ENCODE data around the gene BFSP2.

BFSP2 gene, protein sequence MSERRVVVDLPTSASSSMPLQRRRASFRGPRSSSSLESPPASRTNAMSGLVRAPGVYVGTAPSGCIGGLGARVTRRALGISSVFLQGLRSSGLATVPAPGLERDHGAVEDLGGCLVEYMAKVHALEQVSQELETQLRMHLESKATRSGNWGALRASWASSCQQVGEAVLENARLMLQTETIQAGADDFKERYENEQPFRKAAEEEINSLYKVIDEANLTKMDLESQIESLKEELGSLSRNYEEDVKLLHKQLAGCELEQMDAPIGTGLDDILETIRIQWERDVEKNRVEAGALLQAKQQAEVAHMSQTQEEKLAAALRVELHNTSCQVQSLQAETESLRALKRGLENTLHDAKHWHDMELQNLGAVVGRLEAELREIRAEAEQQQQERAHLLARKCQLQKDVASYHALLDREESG
- total RNA-seq = 0.04 to 0.12 reads per million in 2 experiments

DNA sequence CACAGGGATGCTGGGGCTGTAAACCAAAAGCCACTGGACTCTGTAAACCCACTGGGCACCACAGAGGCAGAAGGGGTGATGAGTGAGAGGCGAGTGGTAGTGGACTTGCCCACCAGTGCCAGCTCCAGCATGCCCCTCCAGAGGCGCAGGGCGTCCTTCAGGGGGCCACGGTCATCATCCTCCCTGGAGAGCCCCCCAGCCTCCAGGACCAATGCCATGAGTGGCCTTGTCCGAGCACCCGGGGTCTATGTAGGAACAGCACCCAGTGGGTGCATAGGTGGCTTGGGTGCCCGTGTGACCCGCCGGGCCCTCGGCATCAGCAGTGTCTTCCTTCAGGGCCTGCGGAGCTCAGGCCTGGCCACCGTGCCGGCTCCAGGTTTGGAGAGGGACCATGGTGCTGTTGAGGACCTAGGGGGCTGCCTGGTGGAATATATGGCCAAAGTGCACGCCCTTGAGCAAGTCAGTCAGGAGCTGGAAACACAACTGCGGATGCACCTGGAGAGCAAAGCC is at the start of gene BFSP2:
TSS of gene BFSP2 (plus strand) at position 51 of the 510 bp plus-strand sequence. CDS start at position 79, 28 bp downstream.
- no peak for DNase-seq (ENCODE audit: low read depth)

DNA sequence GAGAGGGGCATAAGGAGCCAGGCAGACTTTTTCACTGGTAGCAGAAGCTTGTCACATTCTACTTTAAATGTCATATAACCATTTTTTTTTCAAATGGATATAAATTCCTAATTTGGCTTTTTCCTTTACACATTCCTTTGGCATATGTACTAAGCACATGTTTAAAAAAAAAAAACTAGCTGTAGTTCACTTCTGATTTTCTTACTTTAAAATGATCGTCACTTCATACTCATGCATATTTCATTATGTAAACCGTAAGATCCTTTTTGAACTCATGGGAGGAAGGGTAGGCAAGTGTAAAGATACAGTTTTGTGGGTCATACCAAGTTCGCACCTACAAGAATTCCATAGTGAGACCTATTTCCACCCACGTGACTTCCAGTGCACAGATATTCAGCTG is 45.1 kb upstream of the BFSP2 start:
- DNase-seq (ENCODE audit: low read depth) = no peak

DNA sequence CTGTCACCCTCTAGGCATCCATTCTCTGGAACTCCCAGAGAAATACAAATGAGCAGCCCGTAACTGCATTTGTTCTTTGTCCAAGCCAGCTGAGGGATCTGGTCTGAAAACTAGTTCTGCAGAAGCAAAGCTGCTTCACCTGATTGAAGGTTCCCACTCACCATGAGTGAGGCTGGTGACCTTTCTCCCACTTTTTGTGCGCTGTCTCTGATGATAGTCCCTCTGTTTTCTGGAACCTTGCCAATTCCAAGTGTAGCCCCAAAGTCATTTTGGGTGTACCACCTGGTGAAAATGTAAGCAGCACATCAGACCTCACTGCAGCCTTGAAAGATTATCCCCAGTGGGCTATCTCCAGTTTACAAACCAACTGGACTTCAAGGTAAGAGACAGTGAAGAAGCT is 39.4 kb upstream of the BFSP2 start:
- no peak for DNase-seq (ENCODE audit: low read depth)

DNA sequence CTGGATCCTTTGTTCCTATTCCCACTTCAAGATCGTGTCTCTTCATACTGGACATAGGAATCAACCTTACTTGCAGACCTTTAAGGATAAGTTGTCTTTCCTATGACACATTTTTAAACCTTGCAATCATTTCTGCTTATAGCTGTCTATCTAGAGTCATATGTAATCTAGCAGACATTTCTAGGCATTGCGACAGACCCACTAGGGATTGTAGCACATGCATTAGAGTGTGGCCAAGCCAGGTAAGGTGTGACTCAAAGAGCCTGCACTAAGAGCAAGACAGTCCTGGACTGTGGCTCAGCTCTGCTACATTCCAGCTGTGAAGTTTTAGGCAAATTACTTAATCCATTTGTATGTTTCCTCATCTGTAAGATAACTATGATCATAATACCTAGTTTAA is 38.8 kb upstream of the BFSP2 start:
- DNase-seq (ENCODE audit: low read depth) = no peak

DNA sequence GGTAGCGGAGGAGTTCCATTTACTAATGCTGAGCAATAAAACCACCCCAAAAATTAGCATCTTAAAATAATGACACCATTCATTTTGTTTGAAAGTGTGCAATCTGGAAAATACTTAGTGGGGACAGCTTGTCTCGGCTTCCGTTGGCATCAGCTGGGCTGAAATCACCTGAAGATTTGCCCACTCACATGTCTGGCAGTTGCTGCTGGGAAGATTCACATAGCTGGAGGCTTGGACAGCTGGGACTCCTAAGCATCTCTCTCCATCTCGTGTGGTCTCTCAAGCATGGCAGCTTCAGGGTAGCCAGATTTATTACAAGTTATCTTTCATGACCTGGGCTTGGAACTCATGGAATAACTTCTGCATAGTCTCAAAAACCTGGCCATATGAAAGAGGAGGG is 38.4 kb upstream of the BFSP2 start:
- no peak for DNase-seq (ENCODE audit: low read depth)

DNA sequence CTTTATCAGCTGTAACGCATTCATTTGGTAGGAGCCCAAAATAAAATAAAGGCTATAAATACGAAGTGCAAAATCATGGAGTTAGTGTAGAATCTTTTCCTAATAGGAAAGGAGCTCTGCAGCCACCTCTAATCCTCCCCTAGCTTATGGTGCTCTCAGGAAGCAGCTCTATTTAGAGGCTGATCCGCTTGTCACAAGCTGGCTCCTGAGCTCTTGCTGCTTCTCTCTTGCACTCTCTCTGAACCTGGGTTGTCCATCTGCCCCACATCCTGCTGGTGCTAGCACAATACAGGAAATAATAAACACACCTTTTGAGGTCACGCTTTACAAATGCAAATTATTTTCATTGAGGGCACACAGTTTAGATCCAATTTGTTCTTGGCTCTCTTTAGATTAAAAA is 37.3 kb upstream of the BFSP2 start:
- no peak for DNase-seq (ENCODE audit: low read depth)

DNA sequence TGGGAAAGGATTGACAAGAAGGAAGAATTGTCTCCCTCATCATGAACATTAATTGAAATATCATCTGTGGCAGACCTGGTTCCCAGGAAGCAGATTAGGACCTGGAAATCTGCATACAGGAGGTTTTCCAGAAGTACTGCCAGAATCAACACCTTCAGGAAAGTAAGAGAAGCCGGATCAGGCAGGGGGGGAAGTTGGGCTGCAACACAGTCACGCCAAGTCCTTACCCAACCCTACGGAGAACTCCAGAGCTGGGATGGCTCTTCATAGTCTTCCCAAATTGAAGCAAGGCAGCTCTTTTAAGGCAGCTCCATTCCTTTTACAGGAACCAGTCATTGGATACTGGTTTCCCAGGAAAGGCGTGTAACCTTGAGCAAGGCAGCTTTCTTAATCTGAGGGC is 35.2 kb upstream of the BFSP2 start:
- no peak for DNase-seq (ENCODE audit: low read depth)

DNA sequence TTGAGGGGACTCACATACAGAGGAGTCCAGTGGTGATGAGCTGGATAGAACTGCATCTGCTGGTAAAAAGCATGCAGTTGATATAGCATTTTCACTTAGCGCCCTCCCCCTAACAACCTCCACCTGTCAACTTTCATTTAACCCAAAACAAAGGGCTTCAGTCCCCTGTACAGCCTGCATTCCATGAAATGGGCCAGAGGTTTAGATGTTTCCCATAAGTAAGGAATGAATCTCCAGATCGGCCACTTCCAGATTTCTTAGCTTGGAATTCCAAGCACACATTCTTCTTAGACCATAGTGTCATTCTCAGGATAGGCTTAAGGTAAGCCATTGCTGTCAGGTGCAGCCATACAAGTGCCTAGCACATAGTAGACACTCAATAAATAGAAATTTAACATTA is 32.9 kb upstream of the BFSP2 start:
- no peak for DNase-seq (ENCODE audit: low read depth)

DNA sequence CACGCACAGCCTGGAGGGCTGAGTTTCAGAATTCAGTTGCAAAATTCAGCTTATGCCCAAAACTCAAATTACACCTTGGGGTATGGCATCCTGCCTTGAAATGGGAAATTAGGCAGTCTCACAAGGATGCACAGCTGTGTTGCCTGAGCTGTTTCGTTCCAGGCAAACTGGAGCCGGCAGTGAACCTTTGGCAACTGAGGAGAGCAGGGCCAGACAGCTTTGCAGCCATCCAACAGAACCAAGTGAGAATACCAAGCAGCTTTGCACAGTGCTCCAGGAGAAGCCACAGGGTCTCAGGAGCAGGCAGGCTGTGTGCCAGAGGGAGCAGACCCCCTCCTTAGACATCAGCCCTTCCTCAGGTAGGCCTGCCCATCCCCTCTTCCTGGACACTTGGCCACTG is 32.5 kb upstream of the BFSP2 start:
- no peak for DNase-seq (ENCODE audit: low read depth)

DNA sequence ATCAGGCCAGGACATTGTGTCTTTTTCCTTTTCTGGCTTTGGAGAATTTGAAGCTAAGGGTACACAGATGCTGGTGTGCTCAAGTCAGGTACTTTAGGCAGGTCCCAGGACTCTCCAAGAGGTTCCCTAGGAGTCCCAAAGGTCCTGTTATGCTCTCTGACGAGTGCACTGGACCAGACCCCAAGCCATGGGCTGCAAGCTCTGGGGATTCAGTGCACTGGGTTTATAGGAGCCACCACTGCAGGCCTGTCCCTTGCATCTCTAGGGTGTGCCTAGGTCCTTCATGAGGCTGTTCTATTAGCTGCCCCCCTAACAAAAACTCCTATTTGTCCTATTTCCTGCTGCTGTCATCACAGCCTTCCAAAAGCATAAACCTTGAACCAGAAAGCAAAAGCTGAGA is 31.9 kb upstream of the BFSP2 start:
- no peak for DNase-seq (ENCODE audit: low read depth)

DNA sequence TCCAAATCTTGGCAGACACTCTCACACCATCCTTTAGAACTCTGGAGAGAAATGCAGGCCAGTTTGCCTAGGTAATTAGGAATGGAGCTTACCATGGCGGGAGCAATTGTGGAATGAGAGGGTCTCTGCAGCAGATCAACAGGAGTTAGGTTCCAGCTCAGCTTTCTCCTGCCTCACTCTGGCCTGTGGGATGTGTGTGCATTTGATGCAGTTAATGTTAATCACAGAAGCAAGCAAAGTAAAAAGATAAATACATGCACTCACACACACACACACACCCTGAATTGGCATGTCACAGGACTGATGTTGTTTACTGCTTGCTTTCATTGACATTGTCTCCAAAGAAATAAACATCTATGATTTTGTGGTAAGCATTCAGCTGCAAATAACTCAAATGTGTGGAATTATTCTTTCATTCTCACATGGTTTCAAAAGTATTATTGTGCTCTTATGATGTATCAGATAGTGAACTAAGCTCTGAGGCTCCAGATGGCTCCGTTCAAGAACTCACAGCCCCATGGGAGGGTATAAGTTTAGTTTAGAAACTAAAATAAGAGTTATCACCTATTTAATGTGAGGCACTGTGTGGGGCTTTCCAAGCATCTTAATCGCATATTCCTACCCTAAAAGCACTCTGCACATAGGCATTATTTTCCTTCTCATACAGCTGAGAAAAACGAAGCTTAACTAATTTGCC is 31.3 kb upstream of the BFSP2 start:
- no peak for DNase-seq (ENCODE audit: low read depth)

DNA sequence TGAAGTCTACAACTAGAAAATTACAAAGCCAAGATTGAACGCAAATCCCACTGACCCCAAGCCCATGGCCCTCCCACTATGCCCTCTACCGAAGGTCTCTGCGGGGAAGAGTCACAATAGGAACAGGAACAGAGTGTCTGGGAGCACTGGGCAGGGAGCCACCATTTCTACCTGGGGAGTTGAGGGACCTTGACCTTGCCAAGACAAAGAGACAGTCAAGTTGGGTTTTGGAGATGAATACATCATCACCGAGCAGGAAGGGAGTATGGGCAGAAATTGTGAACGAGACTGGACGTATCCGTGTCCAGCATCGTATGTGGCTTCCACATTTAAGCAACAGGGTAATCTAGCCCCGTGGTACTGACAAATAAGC is 30.8 kb upstream of the BFSP2 start:
- DNase-seq (ENCODE audit: low read depth) = no peak

DNA sequence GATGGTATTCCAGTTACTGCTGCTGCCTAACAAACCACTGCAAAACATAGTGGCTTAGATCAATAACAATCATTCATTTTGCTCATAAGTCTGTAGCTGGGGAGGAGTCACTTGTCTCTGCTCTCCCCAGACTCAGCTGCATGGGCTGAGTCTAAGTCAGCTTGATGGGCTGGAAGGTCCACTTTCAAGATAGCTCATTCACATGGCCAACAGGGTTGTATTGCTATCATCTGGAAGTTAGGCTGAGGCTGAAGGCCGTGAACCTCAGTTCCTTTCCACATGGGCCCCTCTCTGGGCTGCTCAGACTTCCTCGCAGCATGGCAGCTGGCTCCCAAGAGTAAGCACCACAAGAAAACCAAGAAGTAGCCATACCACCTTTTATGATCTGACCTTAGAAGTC is 28.7 kb upstream of the BFSP2 start:
- no peak for DNase-seq (ENCODE audit: low read depth)

DNA sequence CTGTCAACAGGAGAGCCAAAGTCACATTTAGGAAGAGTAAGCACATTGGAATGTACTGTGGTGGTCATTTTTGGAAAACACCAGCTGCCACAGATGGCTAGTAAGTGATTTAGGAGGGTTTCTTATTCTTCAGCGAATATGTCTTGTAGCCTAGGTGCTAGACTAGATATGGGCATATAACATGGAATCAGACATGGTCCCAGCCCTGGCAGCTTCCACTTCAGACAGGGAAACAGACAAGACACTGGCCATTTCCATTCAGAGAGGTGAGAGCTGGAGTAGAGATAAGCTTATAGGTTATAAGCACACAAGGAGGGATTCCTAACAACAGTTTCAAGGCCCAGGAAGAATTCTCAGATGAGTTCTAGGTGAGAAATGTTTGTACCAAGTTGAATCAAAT is 28.2 kb upstream of the BFSP2 start:
- no peak for DNase-seq (ENCODE audit: low read depth)

DNA sequence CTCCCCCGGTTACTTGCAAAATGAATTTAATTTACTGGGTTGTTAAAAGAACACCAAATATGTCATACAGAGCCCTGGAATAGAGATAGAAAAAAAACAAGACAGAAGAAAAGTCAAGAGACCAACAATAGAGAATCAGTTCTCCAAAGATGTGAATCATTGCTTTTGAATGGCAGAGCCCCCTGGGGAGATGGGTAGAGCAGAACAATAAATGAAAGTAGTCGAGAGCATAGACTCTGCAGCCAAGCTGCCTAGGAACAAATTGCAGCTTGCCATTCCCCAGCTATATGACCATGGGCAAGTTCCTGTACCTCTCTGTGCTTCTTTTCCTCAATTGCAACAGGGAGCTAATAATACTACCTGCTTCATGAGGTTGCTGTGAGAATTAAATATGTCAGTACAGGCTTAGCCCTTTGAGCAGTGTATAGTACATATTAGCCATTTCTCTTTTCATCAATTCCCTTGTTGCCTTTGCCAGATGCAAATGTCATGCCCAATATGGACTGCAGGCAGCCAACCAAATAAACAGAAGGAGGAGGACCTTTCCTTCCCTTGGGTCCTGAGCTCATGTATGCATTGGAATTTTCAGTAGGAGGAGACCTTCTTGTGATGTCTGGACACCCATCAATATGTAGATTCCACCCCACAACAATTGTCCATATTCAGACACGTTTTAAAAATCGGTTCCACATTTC is 25.0 kb upstream of the BFSP2 start:
- no peak for DNase-seq (ENCODE audit: low read depth)

DNA sequence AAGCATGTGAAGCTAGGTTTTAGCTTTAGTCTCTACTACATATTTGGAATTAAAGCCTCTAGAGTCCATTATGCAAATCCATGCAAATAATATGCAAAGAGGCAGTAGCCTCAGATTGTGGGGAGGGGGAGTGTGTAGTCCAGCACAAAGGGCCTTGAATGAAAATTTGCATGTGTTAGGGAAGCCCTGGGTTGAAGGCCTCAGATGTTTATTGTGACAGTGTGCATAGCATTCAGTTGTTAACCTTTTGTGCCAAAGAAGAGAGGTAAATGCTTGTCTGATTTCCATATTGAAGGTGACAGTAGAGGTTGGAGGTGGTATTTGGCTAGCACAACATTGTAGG is 24.5 kb upstream of the BFSP2 start:
- DNase-seq (ENCODE audit: low read depth) = no peak

DNA sequence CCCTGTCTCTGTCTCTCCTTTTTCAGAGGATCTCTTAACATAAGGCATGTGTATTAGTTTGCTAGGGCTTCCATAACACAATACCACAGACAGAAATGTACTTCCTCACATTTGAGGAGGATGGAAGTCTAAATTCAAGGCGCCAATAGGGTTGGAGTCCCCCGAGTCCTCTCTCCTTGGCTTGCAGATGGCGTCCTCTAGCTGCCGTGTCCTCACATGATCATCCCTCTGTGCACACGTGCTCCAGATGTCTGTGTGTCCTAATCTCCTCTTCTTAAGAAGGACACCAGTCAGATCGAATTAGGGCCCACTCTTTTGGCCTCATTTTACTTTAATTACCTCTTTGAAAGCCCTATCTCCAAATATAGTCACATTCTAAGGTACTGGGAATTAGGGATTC is 23.0 kb upstream of the BFSP2 start:
- no peak for DNase-seq (ENCODE audit: low read depth)

DNA sequence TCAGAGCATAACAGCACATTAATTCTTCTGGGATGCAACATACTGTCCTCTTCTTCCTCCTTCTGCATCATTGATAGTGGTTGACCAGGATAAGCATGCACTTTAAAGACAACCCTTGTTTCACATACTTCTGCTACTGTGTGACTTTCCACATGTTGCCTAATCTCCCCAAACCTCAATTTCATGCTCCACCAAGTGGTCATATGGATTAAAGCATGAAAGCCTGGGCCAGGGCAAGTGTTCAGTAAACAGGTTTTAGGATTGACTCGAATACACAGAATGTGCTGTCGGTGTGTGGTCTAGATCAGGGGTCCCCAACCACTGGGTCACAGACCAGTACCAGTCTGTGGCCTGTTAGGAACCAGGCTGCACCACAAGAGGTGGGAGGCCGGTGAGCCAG is 22.5 kb upstream of the BFSP2 start:
- no peak for DNase-seq (ENCODE audit: low read depth)

DNA sequence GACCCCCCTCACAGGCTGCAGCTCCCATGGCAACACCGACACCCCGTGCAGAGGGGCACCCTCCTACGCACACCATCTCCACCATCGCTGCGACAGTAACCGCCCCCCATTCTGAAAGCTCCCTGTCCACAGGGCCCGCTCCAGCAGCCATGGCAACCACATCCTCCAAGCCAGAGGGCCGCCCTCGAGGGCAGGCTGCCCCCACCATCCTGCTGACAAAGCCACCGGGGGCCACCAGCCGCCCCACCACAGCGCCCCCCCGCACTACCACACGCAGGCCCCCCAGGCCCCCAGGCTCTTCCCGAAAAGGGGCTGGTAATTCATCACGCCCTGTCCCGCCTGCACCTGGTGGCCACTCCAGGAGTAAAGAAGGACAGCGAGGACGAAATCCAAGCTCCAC is 19.9 kb upstream of the BFSP2 start:
- no peak for DNase-seq (ENCODE audit: low read depth)

DNA sequence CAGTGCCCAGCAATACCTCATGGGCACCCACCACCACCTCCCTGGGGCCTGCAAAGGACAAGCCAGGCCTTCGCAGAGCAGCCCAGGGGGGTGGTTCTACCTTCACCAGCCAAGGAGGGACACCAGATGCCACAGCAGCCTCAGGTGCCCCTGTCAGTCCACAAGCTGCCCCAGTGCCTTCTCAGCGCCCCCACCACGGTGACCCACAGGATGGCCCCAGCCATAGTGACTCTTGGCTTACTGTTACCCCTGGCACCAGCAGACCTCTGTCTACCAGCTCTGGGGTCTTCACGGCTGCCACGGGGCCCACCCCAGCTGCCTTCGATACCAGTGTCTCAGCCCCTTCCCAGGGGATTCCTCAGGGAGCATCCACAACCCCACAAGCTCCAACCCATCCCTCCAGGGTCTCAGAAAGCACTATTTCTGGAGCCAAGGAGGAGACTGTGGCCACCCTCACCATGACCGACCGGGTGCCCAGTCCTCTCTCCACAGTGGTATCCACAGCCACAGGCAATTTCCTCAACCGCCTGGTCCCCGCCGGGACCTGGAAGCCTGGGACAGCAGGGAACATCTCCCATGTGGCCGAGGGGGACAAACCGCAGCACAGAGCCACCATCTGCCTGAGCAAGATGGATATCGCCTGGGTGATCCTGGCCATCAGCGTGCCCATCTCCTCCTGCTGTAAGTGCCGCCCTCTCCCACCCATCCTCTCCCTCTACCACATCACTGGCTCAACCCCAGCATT is 19.2 kb upstream of the BFSP2 start:
- no peak for DNase-seq (ENCODE audit: low read depth)

DNA sequence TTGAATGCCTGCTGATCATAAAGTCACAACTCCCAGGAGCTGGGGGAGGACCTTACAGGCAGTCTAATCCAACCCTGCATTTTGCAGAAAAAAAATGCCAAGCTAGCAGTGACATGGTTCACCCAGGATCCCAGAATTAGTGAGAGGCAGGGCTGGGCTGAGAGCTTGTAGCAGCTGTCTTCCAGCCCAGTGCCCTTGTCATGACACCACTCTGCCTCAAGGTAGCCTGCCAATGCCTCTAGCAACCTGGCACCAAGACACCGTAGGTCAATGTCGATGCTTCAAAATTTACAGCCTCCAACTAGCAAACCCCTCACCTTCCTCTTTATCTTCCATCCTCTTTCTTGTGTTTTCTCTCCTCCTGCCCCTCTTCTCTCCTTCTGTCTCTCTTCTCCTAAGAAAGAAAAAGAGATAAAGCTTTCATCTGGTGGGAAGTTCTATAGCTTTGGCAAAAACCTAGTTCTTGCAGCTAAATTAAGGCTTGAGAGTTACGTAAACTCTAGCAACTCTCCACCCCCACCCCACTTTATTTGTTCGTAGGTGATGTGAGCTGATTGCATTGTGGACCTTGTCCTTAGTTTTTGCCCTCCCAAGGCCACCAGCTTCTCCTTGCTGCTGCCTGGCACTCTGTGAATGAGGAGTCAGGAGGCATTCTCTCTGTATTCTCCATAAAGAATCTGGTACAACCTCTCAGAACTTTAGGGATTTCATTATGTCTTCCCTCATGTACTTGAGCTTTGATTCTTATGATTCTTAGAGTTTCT is 18.3 kb upstream of the BFSP2 start:
- no peak for DNase-seq (ENCODE audit: low read depth)

All from T follicular helper cell (primary cell).